Omental fat pad (tissue), 4 donors: ENCODE measurements around the gene CAMK1D. TPM values are rescaled to one million over a fixed set of nuclear protein-coding genes. Genes with fewer than 3 reads are reported as not detected.

Source experiments
- ATAC-seq: fragments of 150-250 bp; one replicate; pipeline ENCODE4 v1.9.1; 2016; ENCODE audit warnings: mild to moderate bottlenecking, moderate library complexity; ENCODE audit not compliant: low FRiP score
- DNase-seq: peaks from one replicate; pipeline ENCODE4 v3.0.0-alpha.2; 2019; ENCODE audit warnings: low spot score
- total RNA-seq, 4 donors: library from RNA; depleted of rRNA; stranded (reverse); fragments of >200 nt; gene quantifications; one replicate each; pipeline ENCODE4 v1.1.0, GENCODE V29; 2016
- TF ChIP-seq, protein P1 (sequence below), 3 donors: fragments of 450-650 bp; IDR thresholded peaks; one replicate each; pipeline ENCODE4 v1.5.1; 2016 to 2017; ENCODE audit warnings: antibody characterized with exemption in 3 of 3, mild to moderate bottlenecking in 3 of 3, moderate library complexity in 2 of 3

CAMK1D gene
- total RNA-seq, 4 donors from 2014 or later = 6.0 to 15.8 (median 8.8) TPM

DNA sequence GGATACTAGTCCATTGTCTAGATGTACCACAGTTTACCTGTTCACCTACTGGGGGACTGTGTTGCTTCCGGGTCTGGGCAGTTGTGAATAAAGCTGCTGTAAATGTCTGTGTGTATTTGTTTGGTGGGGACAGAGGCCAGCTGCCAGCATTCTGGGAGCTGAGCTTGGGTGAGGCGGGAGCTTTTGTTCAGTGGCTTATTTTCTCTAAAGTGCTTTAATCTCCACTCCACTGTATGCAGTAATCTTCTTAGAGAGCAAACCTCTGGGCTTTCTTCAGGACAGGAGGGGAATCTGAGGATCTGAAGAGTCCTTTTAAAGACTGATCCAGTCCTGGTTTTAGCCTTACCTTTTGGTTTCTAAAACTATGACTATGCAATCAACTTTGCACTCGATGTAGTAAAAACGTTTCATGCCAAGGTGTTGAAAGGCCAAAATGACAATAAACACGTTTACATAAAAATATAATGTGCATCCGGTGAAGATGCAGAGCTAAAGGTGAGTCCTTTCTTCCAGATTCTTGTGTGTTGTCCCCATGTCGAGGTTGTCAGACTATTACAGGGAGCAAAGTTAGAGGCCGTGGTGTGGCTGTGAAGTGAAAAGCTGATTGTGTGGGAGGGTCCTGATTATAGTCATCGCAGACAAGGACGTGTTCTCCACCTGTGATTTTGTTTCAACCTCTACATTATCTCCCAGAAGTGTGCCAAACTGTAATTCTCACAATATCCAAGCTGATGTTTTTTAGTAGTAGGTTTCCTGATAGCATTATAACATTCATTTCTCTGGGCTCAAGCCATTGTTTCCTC lies 279.8 kb downstream of the CAMK1D start:
- ATAC-seq = no peak
- DNase-seq = no peak
- TF ChIP-seq, protein P1, sequence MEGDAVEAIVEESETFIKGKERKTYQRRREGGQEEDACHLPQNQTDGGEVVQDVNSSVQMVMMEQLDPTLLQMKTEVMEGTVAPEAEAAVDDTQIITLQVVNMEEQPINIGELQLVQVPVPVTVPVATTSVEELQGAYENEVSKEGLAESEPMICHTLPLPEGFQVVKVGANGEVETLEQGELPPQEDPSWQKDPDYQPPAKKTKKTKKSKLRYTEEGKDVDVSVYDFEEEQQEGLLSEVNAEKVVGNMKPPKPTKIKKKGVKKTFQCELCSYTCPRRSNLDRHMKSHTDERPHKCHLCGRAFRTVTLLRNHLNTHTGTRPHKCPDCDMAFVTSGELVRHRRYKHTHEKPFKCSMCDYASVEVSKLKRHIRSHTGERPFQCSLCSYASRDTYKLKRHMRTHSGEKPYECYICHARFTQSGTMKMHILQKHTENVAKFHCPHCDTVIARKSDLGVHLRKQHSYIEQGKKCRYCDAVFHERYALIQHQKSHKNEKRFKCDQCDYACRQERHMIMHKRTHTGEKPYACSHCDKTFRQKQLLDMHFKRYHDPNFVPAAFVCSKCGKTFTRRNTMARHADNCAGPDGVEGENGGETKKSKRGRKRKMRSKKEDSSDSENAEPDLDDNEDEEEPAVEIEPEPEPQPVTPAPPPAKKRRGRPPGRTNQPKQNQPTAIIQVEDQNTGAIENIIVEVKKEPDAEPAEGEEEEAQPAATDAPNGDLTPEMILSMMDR (IDR thresholded peaks at IDR 0.05) = no peak

DNA sequence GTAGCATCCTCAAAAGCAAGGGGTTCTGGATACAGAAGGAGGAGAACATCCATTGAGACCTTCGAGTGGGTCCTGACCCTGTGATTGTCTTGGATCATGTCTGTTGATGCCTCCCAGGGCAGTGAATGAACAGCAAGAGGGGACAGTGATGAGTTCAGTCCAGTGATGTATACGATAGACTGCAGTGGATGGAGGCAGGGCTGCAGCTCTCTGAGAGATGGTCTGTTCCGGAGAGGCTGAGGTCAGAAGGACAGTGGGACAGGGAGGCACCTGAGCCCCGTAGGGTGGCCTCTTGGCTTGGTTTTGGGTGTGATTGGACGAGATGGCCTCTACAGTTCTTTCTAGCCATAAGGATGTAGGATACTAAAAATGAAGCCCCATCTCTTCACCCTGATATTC lies 280.4 kb downstream of the CAMK1D start:
- TF ChIP-seq, protein P1 (IDR thresholded peaks at IDR 0.05) = no peak
- DNase-seq = no peak
- no peak for ATAC-seq

DNA sequence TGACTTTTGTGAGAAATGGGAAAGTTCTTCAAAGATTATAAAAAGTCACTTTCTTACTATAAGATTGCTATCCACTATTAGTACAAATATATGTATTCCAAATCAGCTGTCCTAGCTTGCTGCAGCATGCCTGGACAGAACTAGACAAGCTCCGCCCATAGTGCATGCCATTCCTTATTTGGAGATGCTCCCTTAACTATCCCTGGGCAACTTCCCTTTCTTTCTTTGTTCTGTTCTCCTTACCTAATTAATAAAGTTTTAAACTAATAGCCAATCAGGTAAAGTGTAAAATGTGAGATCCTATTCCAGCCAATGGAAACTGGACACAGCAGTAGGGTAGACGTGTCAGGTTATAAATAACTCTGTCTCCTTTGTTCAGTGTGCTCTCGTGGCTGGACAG lies 281.9 kb downstream of the CAMK1D start:
- no peak for ATAC-seq
- DNase-seq = no peak
- TF ChIP-seq, protein P1 (IDR thresholded peaks at IDR 0.05) = no peak

DNA sequence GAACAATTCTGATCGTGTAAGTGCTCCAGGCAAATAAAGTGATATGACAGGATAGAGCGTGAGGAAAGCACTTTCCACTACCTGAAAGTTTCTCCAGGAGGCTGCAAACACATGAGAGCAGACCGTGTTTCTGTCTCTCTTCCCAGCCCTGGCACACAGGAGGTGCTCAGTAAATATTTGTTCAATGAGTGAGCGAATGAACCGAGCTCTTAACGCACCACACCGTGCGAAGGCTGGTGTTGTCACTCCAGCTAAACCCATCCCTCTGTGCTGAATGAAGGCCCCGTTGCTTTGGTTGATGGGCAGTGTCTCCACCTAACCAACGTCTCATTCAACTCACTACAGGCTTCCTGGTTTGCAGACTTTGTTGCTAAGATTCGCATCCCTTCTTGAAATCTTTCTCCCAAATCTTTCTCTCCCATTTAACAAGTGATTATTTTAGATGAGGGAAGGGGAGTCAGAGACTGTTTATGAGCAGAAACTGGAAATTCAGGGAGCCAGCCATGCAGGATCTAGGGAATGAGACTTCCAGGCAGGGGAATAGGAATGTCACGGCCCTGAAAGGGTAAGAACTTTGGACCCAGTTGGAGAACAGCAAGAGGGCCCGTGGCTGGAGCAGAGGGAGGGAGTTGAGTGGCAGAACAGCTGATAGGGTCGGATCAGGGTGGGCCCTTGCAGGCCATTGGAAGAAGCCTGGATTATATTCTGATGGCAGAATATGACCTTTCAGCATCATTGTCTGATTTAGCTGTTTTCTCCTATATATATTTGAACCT lies 282.6 kb downstream of the CAMK1D start:
- TF ChIP-seq, protein P1 (IDR thresholded peaks at IDR 0.05) = no peak
- no peak for DNase-seq
- no peak for ATAC-seq

DNA sequence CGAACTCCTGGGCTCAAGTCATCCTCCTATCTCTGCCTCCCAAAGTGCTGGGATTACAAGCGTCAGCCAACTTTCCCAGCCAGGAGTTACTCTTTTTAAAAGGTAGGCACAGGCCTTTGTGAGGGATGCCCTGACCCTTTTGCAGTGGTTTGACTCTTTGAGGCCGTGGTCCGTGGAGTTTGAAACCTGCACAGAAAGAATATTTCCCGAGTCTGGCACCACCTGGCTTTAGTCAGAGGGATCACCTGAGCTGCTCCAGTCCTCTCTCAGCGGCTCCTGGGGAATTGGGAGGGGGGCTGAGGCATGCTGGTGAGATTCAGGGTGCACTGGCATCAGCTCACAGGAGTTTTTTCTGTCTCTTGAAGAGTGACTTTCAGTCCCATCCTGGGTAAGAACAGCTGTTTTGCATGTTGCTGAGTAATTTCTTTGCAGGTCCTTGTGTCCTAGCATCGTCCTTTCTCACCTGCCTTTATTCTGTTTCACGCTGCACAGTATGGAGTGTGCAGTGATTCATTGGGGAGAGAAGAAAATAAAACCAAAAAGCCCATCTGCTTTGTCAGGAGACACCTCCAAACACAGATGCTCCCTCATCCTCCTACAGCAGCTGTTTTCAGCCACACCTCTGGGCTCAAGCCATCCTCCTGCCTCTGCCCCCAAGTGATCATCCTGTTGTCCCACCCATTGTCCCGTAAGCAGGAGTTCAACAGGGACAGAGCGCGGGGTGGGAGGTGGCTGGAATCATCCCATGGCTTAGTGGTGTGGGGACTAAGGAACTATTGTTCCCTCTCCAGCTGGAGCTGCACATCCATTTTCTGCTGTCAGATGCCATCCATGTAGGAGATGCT lies 284.7 kb downstream of the CAMK1D start:
- TF ChIP-seq, protein P1 (IDR thresholded peaks at IDR 0.05) = no peak
- ATAC-seq (no peak), DNase-seq (no peak)

DNA sequence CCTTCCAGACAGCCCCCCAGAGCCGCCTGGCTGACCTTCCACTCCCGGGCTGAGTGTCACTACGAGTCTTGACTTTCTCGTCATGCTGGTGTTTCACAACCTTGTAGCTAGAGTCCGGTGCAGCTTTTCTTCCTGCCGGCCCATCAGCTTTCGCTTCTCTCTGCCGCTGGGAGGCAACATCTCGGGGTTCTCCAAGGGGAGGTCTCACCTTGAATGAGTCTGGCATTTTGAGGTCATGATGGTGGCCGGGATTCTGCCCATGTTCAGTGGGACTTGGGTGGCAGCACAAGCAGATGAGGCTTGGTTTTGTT lies 285.2 kb downstream of the CAMK1D start:
- ATAC-seq (no peak), DNase-seq (no peak)
- TF ChIP-seq, protein P1 (IDR thresholded peaks at IDR 0.05) = no peak
